Measurements from ENCODE around the gene PSD4.

GRCh38 chr2:113178891-113179290, 5.1 kb downstream of the PSD4 start:
- TF ChIP-seq POLR2A (IDR thresholded peaks at IDR 0.05; ENCODE audit: low read depth, low read length) (no peak), POLR2AphosphoS5 (IDR thresholded peaks at IDR 0.05; ENCODE audit: low read depth, low read length) (no peak), PAX5 (IDR thresholded peaks at IDR 0.05; ENCODE audit: insufficient read depth, low read length, severe bottlenecking) (no peak)
